Tibial nerve (tissue), 4 donors: ENCODE results near the gene LSM5. TPM values are rescaled to one million over a fixed set of nuclear protein-coding genes. Genes with fewer than 3 reads are reported as not detected.

ENCODE experiments used
- DNase-seq, 2 donors: peaks; one replicate each; pipeline ENCODE4 v3.0.0-alpha.2; 2019; ENCODE audit warnings: low spot score in 2 of 2
- H3K27ac ChIP-seq, 4 donors: fragments of 200-600 bp; sonication (generic) in 3 of 4; one replicate each; pipeline ENCODE4 v1.5.1; 2017 to 2019; ENCODE audit warnings: mild to moderate bottlenecking in 1 of 4
- H3K27me3 ChIP-seq, 2 donors: fragments of 200-600 bp; sonication (generic) in 1 of 2; one replicate each; pipeline versions ENCODE4 v1.5.1 to v1.6.0; 2017 to 2019
- H3K36me3 ChIP-seq, 3 donors: fragments of 200-600 bp; sonication (generic); one replicate each; pipeline ENCODE4 v1.5.1; 2018 to 2019
- H3K4me1 ChIP-seq, 4 donors: fragments of 200-600 bp; sonication (generic) in 3 of 4; one replicate each; pipeline ENCODE4 v1.5.1; 2017 to 2019
- H3K4me3 ChIP-seq, 4 donors: fragments of 200-600 bp; sonication (generic) in 3 of 4; one replicate each; pipeline ENCODE4 v1.5.1; 2017 to 2019; ENCODE audit warnings: mild to moderate bottlenecking in 1 of 4, moderate library complexity in 1 of 4
- H3K9me3 ChIP-seq, 4 donors: fragments of 200-600 bp; sonication (generic) in 3 of 4; one replicate each; pipeline ENCODE4 v1.5.1; 2017 to 2019
- CTCF ChIP-seq, 5 experiments: fragments of 200-600 bp in 3 of 5; fragments of 450-650 bp in 2 of 5; sonication (generic) in 3 of 5; IDR thresholded peaks; one replicate each; pipeline ENCODE4 v1.5.1; 2016 to 2019; ENCODE audit warnings: antibody characterized with exemption in 5 of 5, mild to moderate bottlenecking in 3 of 5, moderate library complexity in 2 of 5
- EP300 ChIP-seq, 2 donors: sonication (generic); formaldehyde crosslinking; IDR thresholded peaks; one replicate each; pipeline ENCODE4 v1.6.1; 2017; ENCODE audit warnings: antibody characterized with exemption in 2 of 2, mild to moderate bottlenecking in 1 of 2
- POLR2A ChIP-seq, 2 donors: fragments of 450-650 bp; IDR thresholded peaks; one replicate each; pipeline ENCODE4 v1.6.1; 2017; ENCODE audit warnings: antibody characterized with exemption in 2 of 2, mild to moderate bottlenecking in 2 of 2, moderate library complexity in 2 of 2
- WGBS, 2 donors: methylation state at CpG; one replicate each; pipeline ENCODE4 v1.1.5; 2018; 5-methylcytosine and 5-hydroxymethylcytosine counted together
- total RNA-seq, 4 donors: library from RNA; depleted of rRNA; stranded (reverse); fragments of >200 nt; gene quantifications; one replicate each; pipeline ENCODE4 v1.1.0, GENCODE V29; 2016

Gene LSM5
- total RNA-seq, 4 donors from 2014 or later, result 9.9 to 32.8 (median 15.7) TPM

DNA sequence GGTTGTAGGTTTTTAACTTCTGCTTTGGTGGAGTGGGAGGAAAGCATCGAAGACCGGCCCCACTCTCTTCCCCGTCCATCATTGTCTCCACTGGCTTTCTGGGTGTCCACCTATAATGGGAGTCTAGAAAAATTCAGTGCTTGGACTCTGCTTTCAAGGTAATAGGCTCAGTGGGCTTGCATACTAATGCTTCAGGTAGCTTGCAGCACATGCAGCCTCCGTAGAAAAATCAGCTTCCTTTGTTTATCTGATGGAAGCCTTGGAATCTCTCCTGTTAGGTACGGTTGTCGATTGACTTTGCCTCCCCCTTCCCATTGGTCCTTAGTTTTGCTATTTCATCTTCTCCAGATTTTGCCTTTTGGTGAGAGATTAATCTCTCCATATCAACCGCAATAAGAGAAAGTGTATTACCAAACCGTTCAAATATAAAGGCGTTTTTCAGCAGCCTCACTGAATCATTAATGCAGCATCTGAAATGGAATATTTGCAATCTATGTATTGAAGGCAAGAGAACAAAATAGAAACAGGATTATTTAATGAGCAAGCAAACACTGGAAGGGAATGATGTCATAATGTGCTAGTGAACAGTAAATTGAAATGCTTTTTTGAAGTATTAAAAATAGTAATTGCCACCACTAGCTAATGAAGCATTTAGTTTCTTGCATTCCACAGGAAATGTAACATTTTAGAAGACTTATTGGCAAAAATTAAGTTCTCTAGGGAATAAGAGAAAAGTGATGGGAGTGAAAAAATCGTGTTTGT, 6.1 kb upstream of the LSM5 start:
- no peak for DNase-seq
- Histone ChIP-seq H3K4me1 (peaks cover 0 to 34% (median 23%) of the 10 kb centered on the region in 4 donors), H3K9me3 (peaks cover 0 to 4% (median 0%) of the 10 kb centered on the region in 4 donors), H3K27ac (peak overlapping the region; percentile 89 to 98 (median 96)), H3K4me3 (peak overlapping the region; percentile 92 to 95 (median 94)), H3K27me3 (no peaks in the 10 kb centered on the region), H3K36me3 (peaks cover 0 to 10% (median 0%) of the 10 kb centered on the region in 3 donors)
- 5 to 7% methylated on average over 10 of the region's 10 CpGs for WGBS, 2 donors
- TF ChIP-seq POLR2A (IDR thresholded peaks at IDR 0.05) (no peak), CTCF (IDR thresholded peaks at IDR 0.05) (no peak), EP300 (IDR thresholded peaks at IDR 0.05) (no peak)

- Histone ChIP-seq H3K27me3 (no peaks in the 10 kb centered on the region), H3K36me3 (peaks cover 0 to 10% (median 0%) of the 10 kb centered on the region in 3 donors), H3K4me3 (peak within 1 kb of the TSS; percentile 92 to 95 (median 94)), H3K27ac (peak within 1 kb of the TSS; percentile 89 to 98 (median 96)), H3K9me3 (peaks cover 0 to 4% (median 0%) of the 10 kb centered on the region in 4 donors), H3K4me1 (peaks cover 0 to 31% (median 15%) of the 10 kb centered on the region in 4 donors)
- TF ChIP-seq POLR2A (IDR thresholded peaks at IDR 0.05), result peak; percentile 80 to 88
- TF ChIP-seq EP300 (IDR thresholded peaks at IDR 0.05), result peak; percentile 83 to 97
- TF ChIP-seq CTCF (IDR thresholded peaks at IDR 0.05), result no peak
- 0 to 1% methylated on average over 5 to 38 of the region's 67 CpGs for WGBS, 2 donors
- peak; percentile 94 to 95 for DNase-seq
Measured at GRCh38 chr7:32495298-32496051, 5.3 kb upstream of the LSM5 start, which contains the start of gene AVL9. AVL9 (plus strand) TSS chr7:32495489; CDS start chr7:32495710, 221 bp downstream.

DNA sequence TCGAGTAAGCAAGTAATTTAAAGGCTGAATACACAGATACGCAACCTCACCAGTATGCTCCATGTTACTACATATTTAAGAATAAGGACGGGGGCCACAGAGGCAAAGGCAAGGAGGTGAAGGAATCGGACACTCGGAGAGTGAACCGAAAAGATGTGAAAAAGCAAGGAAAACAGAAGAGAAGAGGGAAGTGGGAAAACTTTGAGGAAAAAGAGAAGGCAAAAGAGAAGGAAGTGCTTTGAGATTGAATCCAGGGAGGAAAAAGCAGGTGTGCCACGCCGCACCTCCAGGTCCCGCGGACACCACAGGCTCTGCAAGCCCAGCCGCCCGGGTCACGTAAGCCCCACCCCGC, 4.7 kb upstream of the LSM5 start:
- TF ChIP-seq CTCF (IDR thresholded peaks at IDR 0.05) (no peak), EP300 (IDR thresholded peaks at IDR 0.05) (no peak), POLR2A (IDR thresholded peaks at IDR 0.05) (no peak)
- WGBS, 2 donors, result 0% methylated on average over 13 to 14 of the region's 14 CpGs
- Histone ChIP-seq H3K36me3 (peaks cover 0 to 10% (median 0%) of the 10 kb centered on the region in 3 donors), H3K27me3 (no peaks in the 10 kb centered on the region), H3K4me1 (peaks cover 0 to 28% (median 15%) of the 10 kb centered on the region in 4 donors), H3K4me3 (peak overlapping the region; percentile 50 to 95 (median 93)), H3K27ac (peak overlapping the region; percentile 82 to 97 (median 94)), H3K9me3 (peaks cover 0 to 3% (median 0%) of the 10 kb centered on the region in 4 donors)
- DNase-seq, result peak in 1 of 2 donors; percentile 10

DNA sequence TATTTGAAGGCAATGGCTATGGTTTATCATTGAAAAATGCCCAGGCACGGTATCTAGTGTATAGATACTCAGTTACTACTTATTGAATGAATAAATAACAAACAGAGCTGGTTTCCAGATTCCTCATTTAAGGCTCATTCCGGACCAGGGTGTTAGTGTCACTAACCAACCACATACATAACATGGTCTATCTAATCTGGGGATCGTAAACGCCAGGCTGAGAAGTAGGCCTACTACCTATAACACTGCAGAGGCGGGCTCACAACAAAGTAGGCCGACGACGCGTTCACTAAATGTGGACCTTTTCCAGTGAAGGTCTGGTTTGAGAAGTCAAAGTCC, 423 bp downstream of the LSM5 start:
- peaks cover 0 to 28% (median 6%) of the 10 kb centered on the region in 4 donors for H3K4me1 ChIP-seq
- peaks cover 0 to 28% (median 0%) of the 10 kb centered on the region in 3 donors for H3K36me3 ChIP-seq
- H3K27me3 ChIP-seq, result no peaks in the 10 kb centered on the region
- peak overlapping the region; percentile 49 to 89 (median 64) for H3K4me3 ChIP-seq
- WGBS, 2 donors, result 1% methylated on average over 9 of the region's 9 CpGs
- H3K9me3 ChIP-seq, result no peaks in the 10 kb centered on the region
- no peak for TF ChIP-seq POLR2A (IDR thresholded peaks at IDR 0.05)
- no peak for TF ChIP-seq CTCF (IDR thresholded peaks at IDR 0.05)
- no peak for TF ChIP-seq EP300 (IDR thresholded peaks at IDR 0.05)
- peak overlapping the region; percentile 79 to 93 (median 85) for H3K27ac ChIP-seq
- DNase-seq, result no peak
